IPS DF 4.7 (cell line): ENCODE results near the gene DRGX.

ENCODE experiments used
- DNase-seq: peaks from one replicate; pipeline ENCODE4 v3.0.0-alpha.2; 2013; ENCODE audit warnings: low spot score; ENCODE audit errors: extremely low read depth

Gene DRGX

DNA sequence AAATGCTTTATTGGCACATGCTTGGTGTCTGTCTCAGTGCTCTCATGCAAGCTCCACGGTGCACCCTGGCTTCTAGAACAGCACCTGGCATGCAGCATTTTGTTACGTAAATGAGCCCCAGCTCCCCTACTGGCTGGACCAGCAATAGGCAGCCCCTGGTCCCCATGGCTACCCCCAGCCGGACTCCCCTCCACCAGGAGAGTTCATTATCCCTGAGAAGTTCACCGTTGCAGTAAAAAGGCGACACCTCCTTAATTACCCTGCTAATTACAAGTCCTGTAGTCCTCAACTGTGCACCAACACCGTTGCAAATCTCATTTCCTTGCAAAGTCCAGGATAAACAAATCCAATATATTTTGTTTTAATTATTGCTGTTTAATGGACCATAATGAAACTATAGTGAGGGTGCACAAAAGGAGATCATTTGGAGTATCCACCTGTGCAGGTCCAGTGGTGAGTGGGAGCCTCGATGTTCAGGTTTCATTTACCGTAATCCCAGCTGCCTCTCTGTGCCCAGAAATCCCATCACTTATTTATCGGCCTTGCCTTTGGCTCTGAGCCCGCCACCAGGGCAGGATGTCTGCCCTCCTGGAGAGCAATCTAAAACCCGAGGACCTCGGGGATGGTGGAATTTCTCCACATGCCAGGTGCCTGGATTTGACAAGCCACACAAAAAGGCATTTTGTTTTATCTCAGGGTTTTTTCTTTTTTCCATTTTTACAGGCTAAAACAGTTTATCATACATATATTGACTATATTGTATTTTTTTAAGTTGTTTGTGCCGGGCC, 12.8 kb upstream of the DRGX start:
- DNase-seq = no peak

GRCh38 chr10:49407552-49408137, 11.8 kb upstream of the DRGX start:
- DNase-seq = no peak

- DNase-seq = no peak
Measured at GRCh38 chr10:49407151-49407550, 11.3 kb upstream of the DRGX start.

DNA sequence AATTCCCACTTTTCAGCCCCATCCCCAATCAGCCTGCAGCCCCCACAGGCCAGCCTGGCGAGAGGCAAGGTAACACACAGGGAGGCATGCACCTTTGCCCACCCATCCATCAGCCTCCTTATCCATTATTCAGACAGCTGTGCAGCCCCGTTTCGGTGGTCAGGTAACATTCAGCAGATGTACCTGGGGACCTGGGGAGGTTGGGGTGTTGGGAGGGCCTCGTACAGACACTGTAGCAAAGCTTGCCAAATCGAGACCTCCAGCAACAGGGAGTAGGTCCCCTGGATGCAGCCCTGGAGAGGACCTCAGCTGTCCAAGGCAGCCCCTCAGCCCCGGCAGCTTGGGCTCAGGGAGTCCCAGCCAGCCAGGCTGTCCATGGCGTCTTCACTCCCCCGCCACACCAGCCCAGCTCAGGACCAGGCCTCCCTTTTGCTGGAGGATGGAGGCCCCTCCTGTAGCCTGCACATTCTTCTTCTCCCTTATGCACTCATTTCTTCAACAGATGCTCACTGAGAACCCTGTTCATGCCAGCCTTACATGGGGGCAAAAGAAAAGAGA, 8.5 kb upstream of the DRGX start:
- no peak for DNase-seq

- DNase-seq = no peak
Measured at GRCh38 chr10:49403363-49403762, 7.5 kb upstream of the DRGX start.

DNA sequence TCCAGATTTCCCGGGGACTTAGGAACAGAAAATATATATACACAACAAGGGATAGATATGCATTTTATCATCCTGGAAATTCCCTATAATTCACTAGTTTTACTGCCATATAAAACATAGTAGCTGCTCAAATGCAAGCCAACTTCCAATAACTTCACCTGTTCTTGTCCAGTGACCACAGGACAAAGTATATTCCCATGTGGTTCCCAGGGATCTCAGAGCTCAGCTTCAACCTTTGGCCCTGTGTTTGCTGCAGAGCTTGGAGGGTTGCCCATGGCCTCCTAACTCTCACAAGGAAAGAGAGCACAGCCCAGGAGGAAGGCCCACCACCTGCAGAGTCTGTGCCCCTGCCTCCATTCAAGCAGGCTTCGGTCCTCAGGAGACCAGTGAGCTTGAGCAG, 4.5 kb upstream of the DRGX start:
- DNase-seq = no peak

DNA sequence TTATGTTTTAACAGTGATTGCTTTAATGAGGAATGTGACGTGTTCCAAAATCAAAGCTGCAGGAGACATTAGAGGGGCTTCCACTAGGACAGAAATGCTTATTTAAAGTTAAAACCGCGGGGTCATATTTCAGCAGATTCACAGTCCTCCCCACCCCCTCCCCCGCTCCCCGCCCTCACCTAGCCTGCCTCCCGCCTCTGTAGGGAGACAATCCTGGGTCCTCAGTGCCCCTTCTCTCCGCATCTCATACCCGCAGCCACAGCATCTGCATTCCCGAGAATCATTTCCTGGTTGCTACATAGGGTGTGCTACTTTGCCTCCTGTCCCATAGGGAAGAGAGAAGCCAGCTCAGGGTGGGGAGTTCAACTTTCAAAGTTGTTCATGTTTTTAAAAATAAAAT, 3.1 kb upstream of the DRGX start:
- no peak for DNase-seq

- no peak for DNase-seq
Measured at GRCh38 chr10:49398000-49398861, 2.3 kb upstream of the DRGX start.

GRCh38 chr10:49397036-49397999, 1.4 kb upstream of the DRGX start:
- no peak for DNase-seq

DNA sequence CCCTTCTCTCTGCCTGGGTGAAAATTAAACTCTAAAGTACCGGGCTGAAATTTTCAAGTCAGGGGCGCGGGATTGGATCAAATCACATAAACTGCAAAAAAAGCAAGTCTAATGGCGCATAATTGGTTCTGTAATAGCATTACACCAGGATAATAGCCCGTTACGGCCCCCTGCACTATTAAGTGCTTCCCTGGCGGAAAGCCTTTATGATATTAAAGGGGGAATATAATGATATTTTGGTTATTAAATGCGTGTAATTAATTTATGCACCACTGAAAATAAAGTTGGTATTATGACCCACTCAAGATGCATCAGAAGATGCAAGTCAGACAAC, 744 bp upstream of the DRGX start:
- DNase-seq = no peak

DNA sequence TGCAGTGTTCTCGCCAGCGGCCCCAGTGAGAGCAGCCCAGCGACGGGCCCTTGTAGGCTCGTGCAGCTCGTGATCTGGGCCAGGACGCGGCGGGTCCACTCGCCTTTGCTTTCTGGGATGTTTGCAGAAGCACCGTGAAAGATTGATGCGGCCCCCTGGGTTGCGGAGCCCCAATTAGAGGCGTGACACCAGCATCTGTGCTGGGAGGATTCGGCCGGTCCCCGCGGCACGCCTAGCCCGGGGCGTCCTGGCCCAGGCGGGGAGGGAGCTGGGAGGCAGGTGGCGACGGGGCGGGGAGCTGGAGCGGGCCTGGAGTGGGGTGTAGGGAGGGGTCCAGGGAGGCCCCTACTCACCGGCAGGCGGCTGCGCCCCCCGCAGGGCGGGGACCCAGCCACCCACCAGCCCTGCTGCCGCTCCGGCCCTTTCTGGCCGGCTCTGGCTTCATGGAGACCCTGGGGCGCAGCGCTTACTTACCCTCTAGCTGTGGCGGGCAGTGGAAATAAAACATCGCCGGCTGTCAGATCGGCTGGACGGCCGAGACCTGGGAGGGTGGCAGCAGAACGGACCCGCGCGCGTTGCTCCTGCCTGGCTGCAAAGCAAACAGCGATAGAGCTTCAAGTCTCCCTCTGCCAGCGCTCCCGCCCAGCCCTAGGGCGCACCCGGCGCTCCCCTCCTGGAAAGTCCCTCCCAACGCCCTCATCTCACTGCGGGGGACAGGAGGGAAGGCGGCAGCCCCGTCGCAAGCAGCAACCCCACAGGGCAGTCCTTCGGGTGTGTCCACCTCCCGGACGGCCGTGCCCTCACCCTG, 752 bp downstream of the DRGX start:
- no peak for DNase-seq

DNA sequence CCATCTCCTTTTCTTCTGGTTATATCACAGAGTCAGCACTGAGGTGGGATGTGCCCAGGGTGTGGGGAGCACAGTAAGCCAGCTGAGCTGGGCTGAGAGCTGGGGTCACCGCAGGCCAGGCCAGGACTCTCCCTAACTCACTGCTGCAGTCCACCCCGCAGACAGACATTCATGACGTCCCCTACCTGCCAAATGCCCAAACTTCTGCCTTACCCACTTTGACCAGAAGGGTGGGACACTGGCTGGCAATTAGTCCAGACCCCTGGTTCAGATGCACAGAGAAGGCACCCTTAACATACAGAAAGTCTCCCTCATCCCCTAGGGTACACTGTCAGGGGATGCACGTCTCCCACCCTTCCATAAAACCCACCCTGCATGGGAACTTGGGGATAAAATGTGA, 2.1 kb downstream of the DRGX start:
- DNase-seq = no peak

DNA sequence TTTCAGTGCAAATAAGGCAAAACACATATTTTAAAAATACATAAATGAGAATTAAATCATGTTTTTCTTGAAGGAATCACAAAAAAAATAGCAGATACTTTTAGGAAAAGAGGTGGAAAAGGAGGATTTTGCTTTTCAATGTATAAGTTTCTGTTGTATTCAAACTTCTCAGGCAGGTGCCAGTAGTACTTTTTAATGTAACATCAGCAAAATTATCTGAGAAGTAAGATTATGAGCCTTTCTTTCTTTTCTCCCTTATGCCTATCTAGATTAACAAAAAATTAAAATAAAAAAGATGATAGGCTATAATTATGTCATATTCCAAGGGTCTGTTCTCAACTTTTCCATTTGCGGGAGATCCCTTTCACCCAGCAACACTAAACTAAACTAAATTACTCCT, 2.6 kb downstream of the DRGX start:
- DNase-seq = no peak

DNA sequence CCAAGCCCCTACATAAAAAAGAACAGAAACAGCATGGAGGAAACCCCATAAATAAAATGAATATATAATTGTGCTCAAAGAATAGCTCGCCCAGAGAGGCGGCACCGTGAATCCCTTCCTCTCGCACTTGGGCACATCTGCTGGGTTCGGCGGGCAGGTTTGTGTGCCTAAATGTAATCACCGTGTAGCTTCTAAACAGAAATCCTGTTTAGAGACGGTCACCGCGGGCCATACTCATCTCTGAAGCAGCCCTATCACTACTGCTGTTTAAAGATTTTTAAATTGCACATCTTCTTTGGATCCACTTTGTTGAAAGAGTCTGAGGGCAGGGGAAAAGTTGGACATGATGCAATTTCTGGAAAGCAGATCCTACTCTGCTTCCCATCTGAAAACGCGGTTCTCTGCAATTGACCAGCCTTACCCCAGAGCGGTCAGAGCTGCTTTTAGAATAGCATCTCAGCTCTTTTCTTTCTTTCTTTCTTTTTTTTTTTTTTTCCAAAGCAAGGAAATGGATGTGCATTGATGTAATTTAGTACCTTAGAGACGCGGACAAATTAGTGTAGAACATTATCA, 6.4 kb downstream of the DRGX start:
- no peak for DNase-seq

DNA sequence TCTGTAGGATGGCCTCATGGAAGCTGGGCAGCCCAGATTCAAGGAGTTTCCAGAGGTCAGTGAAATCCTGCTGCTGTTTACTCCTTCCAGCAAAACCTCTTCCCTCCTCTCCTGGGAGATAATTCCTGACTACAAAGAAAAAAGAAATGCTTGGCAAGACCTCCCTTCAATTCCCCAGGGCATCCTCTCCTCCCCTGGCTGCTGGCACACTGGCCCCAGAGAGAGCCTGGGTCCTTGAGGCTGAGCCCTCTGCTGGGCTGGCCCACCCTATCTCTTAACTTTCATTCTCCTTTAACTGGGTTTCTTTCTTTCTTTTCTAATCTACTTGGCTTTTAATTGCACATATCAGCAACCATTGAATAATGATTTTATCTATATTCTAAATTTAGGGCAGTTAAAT, 7.7 kb downstream of the DRGX start:
- no peak for DNase-seq

DNA sequence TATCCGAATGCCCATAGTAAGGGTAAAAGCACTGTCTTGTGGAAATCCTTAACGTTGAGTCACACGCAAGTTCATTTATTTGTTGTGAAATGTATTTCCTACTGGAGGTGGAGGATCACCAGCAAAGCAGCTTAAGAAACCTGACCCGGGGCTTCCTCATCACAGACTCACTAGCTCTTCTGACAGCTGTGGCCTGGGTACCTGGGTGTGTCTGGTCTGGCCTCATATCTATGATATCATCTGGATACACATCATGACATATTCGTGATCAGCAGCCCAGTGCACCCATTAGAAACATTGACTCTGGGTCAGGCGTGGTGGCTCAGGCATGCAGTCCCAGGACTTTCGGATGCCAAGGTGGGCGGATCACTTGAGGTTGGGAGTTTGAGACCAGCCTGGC, 8.8 kb downstream of the DRGX start:
- DNase-seq = no peak

GRCh38 chr10:49385939-49386922, 9.7 kb downstream of the DRGX start:
- no peak for DNase-seq

- DNase-seq = no peak
Measured at GRCh38 chr10:49384268-49384953, 11.5 kb downstream of the DRGX start.
